8988T (cell line): ENCODE measurements around the gene SLC5A5.

Source experiments
- DNase-seq: peaks from one replicate; pipeline ENCODE4 v3.0.0; 2011

SLC5A5 gene

GRCh38 chr19:17871878-17872250, at the start of gene SLC5A5:
TSS of gene SLC5A5 (plus strand) at chr19:17871945. CDS start at chr19:17872320, 375 bp downstream.
- DNase-seq: no peak

GRCh38 chr19:17824339-17824738, 47.4 kb upstream of the SLC5A5 start:
- no peak for DNase-seq

GRCh38 chr19:17826508-17827056, 45.2 kb upstream of the SLC5A5 start:
- DNase-seq: no peak

- peak; percentile 81 for DNase-seq
Observed at GRCh38 chr19:17829855-17830566, 41.7 kb upstream of the SLC5A5 start.

GRCh38 chr19:17830567-17831418, 41.0 kb upstream of the SLC5A5 start:
- peak; percentile 95 for DNase-seq

GRCh38 chr19:17831419-17831888, 40.3 kb upstream of the SLC5A5 start:
- DNase-seq: no peak

- no peak for DNase-seq
Observed at GRCh38 chr19:17832443-17833208, 39.1 kb upstream of the SLC5A5 start.

GRCh38 chr19:17834350-17835181, 37.2 kb upstream of the SLC5A5 start:
- DNase-seq: no peak

- DNase-seq: no peak
Observed at GRCh38 chr19:17835182-17836006, 36.4 kb upstream of the SLC5A5 start.

- DNase-seq: no peak
Observed at GRCh38 chr19:17836530-17836929, 35.2 kb upstream of the SLC5A5 start.

- no peak for DNase-seq
Observed at GRCh38 chr19:17837972-17838371, 33.8 kb upstream of the SLC5A5 start.

- DNase-seq: no peak
Observed at GRCh38 chr19:17840019-17840418, 31.7 kb upstream of the SLC5A5 start.

- no peak for DNase-seq
Observed at GRCh38 chr19:17841371-17841809, 30.4 kb upstream of the SLC5A5 start.

GRCh38 chr19:17841810-17842662, 29.7 kb upstream of the SLC5A5 start:
- peak; percentile 99 for DNase-seq

- no peak for DNase-seq
Observed at GRCh38 chr19:17842663-17843291, 29.0 kb upstream of the SLC5A5 start.

GRCh38 chr19:17843292-17843827, 28.4 kb upstream of the SLC5A5 start:
- no peak for DNase-seq

- no peak for DNase-seq
Observed at GRCh38 chr19:17843908-17844490, 27.7 kb upstream of the SLC5A5 start.

- DNase-seq: no peak
Observed at GRCh38 chr19:17846146-17846545, 25.6 kb upstream of the SLC5A5 start.
